Prostate gland (tissue), 2 donors: ENCODE measurements around the gene PSME1.

Experiments used
- CTCF ChIP-seq, 4 experiments: fragments of 200-600 bp in 2 of 4; fragments of 450-650 bp in 2 of 4; sonication (generic) in 2 of 4; IDR thresholded peaks; 1 replicate in 3 of 4; 2 replicates in 1 of 4; pipeline ENCODE4 v1.5.1; 2016 to 2019; ENCODE audit warnings: antibody characterized with exemption in 4 of 4, mild to moderate bottlenecking in 2 of 4, moderate library complexity in 2 of 4
- POLR2A ChIP-seq: fragments of 450-650 bp; IDR thresholded peaks from one replicate; pipeline ENCODE4 v1.6.1; 2016; ENCODE audit warnings: antibody characterized with exemption, mild to moderate bottlenecking

DNA sequence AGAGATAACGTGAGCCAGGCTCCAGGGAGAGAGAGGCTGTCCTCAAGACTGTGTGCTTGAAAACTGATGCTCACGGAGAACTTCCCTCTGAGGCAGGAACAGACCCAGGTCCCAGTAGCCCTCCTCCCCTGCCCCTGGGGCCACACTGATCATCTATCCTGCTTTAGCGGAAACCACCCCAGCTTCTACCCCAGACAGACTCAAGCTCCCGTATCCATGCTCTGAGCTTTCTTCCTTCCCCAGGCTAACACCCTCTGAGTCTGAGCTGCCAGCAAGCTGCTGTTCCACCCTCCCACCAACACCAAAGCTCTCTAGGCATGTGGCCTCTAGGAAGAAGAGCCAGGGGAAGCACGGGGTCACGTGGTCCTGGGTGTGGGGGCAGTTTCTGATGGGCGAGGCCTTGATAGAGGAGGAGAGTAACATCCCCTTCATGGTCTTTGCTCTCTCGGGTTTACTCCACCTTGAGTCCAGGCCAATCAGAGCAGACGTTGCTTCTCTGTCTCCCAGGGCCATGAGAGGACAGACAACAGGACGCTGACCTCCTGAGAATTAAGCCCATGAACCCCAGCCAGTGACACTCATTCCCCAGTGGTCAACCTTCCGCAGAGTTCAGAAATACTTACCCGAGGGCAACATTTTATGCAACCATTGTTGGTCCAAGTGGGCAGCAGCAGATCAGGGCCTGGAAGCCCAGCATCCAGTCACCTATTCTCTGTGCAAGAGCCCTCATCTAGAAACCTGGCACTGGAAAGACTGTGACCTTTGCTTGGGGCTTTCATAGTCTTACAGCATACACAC, 40.5 kb upstream of the PSME1 start:
- TF ChIP-seq CTCF (IDR thresholded peaks at IDR 0.05) (no peak), POLR2A (no peak)
